Thoracic aorta (tissue), 2 donors: ENCODE data around the gene HEMGN. TPM values are rescaled to one million over a fixed set of nuclear protein-coding genes. Genes with fewer than 3 reads are reported as not detected.

Experiments
- ATAC-seq: fragments of 150-250 bp; one replicate; pipeline ENCODE4 v1.8.0; 2017; ENCODE audit warnings: low read depth; ENCODE audit not compliant: insufficient number of reproducible peaks, low FRiP score
- DNase-seq: peaks from one replicate; pipeline ENCODE4 v3.0.0-alpha.2; 2020; ENCODE audit warnings: low spot score
- H3K27ac ChIP-seq, 2 donors: fragments of 200-600 bp; sonication (generic); 1 replicate in 1 of 2; 2 replicates in 1 of 2; pipeline ENCODE4 v1.5.1; 2016; ENCODE audit warnings: mild to moderate bottlenecking in 2 of 2, moderate library complexity in 2 of 2
- H3K27me3 ChIP-seq: fragments of 200-600 bp; sonication (generic); replicated peaks from 2 replicates; pipeline ENCODE4 v1.6.0; 2016; ENCODE audit warnings: mild to moderate bottlenecking; ENCODE audit not compliant: insufficient read depth
- H3K36me3 ChIP-seq: fragments of 200-600 bp; sonication (generic); one replicate; pipeline ENCODE4 v1.5.1; 2016
- H3K4me1 ChIP-seq, 2 donors: fragments of 200-600 bp; sonication (generic); 1 replicate in 1 of 2; 2 replicates in 1 of 2; pipeline versions ENCODE4 v1.5.1 to v1.6.0; 2016; ENCODE audit warnings: low read depth in 2 of 2, mild to moderate bottlenecking in 1 of 2; ENCODE audit not compliant: control insufficient read depth in 1 of 2
- H3K4me3 ChIP-seq: fragments of 200-600 bp; sonication (generic); 2 replicates; pipeline ENCODE4 v1.5.1; 2016; ENCODE audit warnings: mild to moderate bottlenecking
- H3K9me3 ChIP-seq: fragments of 200-600 bp; sonication (generic); 2 replicates; pipeline ENCODE4 v1.5.1; 2016
- CTCF ChIP-seq: fragments of 200-600 bp; sonication (generic); IDR thresholded peaks from one replicate; pipeline ENCODE4 v1.5.1; 2019; ENCODE audit warnings: antibody characterized with exemption
- total RNA-seq, 2 donors: library from RNA; depleted of rRNA; stranded (reverse); fragments of >200 nt; gene quantifications; one replicate each; pipeline versions ENCODE4 v1.1.0 to v1.2.3, GENCODE V29; 2016

The HEMGN gene
- total RNA-seq, 2 donors from 2014 or later: 0.42 TPM; not detected in 1

GRCh38 chr9:97908705-97909104 is 29.3 kb downstream of the HEMGN start:
- DNase-seq (no peak), ATAC-seq (no peak)
- H3K27ac ChIP-seq: no peak overlapping the region
- no peaks in the 10 kb centered on the region for H3K9me3 ChIP-seq
- no peak for TF ChIP-seq CTCF
- no peak overlapping the region for H3K4me3 ChIP-seq
- H3K4me1 ChIP-seq: no peaks in the 10 kb centered on the region
- peaks cover 39% of the 10 kb centered on the region for H3K36me3 ChIP-seq
- no peaks in the 10 kb centered on the region for H3K27me3 ChIP-seq

- Histone ChIP-seq H3K4me3 (no peak overlapping the region), H3K9me3 (no peaks in the 10 kb centered on the region), H3K27me3 (no peaks in the 10 kb centered on the region), H3K27ac (no peak overlapping the region), H3K36me3 (peaks cover 31% of the 10 kb centered on the region), H3K4me1 (no peaks in the 10 kb centered on the region)
- no peak for TF ChIP-seq CTCF
- DNase-seq: no peak
- ATAC-seq: no peak
Measured at GRCh38 chr9:97907632-97908031, 30.3 kb downstream of the HEMGN start.

- no peak for ATAC-seq
- Histone ChIP-seq H3K4me1 (no peaks in the 10 kb centered on the region), H3K9me3 (no peaks in the 10 kb centered on the region), H3K27ac (no peak overlapping the region), H3K27me3 (no peaks in the 10 kb centered on the region), H3K36me3 (peaks cover 25% of the 10 kb centered on the region), H3K4me3 (no peak overlapping the region)
- no peak for DNase-seq
- no peak for TF ChIP-seq CTCF
Measured at GRCh38 chr9:97907046-97907445, 30.9 kb downstream of the HEMGN start.

- ATAC-seq: no peak
Measured at GRCh38 chr9:97906236-97906831, 31.6 kb downstream of the HEMGN start.

GRCh38 chr9:97905228-97905627 is 32.7 kb downstream of the HEMGN start:
- ATAC-seq (no peak), DNase-seq (no peak)
- TF ChIP-seq CTCF: no peak
- Histone ChIP-seq H3K9me3 (no peaks in the 10 kb centered on the region), H3K36me3 (peaks cover 11% of the 10 kb centered on the region), H3K27me3 (no peaks in the 10 kb centered on the region), H3K4me1 (no peaks in the 10 kb centered on the region), H3K4me3 (no peak overlapping the region), H3K27ac (no peak overlapping the region)

More at GRCh38 chr9:97906236-97906831, 31.6 kb downstream of the HEMGN start:
- H3K4me3 ChIP-seq: no peak overlapping the region
- no peaks in the 10 kb centered on the region for H3K27me3 ChIP-seq
- peaks cover 20% of the 10 kb centered on the region for H3K36me3 ChIP-seq
- no peaks in the 10 kb centered on the region for H3K9me3 ChIP-seq
- TF ChIP-seq CTCF: no peak
- no peak overlapping the region for H3K27ac ChIP-seq
- no peak for DNase-seq
- H3K4me1 ChIP-seq: no peaks in the 10 kb centered on the region
